ENCODE data around the gene C22orf42.
"Not testable (repeated sequence)": the region's sequence is repeated elsewhere in the genome, so short reads cannot be mapped to it uniquely, and the experiment has no call there.

- not testable (repeated sequence) for TF ChIP-seq CTCF (conservative IDR thresholded peaks at IDR 0.05); ZFX (IDR thresholded peaks at IDR 0.05)
These were observed 23.1 kb downstream of the C22orf42 start for GRCh38 chr22:32135958-32136357.

Measured in C4-2B (cell line).